T1000 (cell line): ENCODE results near the gene DENND1B.
"Not testable (repeated sequence)": the region's sequence is repeated elsewhere in the genome, so short reads cannot be mapped to it uniquely, and the experiment has no call there.

ENCODE experiments used
- DNase-seq: peaks from one replicate; lab custom pipeline; 2025; ENCODE audit warnings: mixed read lengths; lab: John Stamatoyannopoulos, UW

DENND1B gene

GRCh38 chr1:197622371-197622770 is 152.9 kb downstream of the DENND1B start:
- no peak for DNase-seq

- DNase-seq, result no peak
Observed at GRCh38 chr1:197621761-197622160, 153.5 kb downstream of the DENND1B start.

GRCh38 chr1:197620714-197621163 is 154.5 kb downstream of the DENND1B start:
- no peak for DNase-seq

GRCh38 chr1:197619008-197619640 is 156.2 kb downstream of the DENND1B start:
- no peak for DNase-seq

DNA sequence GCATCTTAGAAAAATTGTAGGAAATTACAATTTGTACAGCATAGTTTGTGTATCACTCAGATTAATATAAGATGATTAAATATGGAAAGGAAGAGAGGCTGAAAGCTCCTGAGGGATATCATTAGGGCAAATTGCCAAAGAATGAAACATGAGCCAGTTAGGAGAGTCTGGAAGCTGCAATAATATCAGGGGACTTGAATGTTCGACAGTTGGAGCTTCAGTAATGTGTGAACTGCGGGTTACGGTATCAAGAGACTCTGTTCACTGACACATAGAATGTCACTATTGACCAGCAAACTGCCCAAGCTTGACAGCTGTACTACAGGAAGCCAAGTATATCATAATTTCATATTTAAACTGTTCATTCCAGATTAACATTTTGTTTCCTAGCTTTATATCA is 157.2 kb downstream of the DENND1B start:
- no peak for DNase-seq

GRCh38 chr1:197615693-197616011 is 159.6 kb downstream of the DENND1B start:
- DNase-seq, result no peak

DNA sequence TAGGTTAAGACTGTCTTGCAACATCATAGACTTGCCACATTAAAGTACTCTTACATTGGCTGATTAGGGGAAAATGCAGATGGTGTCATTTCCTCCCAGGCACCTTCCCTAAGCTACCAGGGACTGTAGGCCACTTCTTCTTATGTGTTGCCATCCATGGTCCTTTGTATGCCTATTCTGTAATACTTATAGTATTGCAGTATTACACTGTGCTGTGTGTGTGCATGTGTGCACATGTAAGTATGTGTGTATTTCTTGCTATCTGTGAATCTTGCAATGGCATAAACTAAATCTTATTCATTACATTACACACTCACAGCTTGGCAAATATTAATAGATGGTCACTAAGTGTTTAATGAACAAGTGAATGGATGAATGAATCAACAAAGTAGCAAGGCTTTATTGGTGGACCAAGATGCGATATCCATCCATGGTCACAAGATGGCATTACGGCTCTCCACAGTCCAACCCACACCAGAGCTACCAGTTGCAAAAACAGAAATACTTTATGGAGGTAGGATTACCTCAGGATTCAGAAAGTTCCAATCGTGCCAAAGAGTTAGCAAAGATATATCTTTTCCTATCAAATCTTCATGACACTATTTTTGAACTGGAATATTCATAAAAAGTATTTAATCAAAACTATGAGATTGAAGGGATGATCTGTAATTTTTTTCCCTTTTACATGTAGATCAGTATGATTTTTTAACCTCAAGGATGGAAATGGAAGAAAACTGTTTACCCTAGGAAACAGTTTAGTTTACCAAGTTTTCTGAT is 160.2 kb downstream of the DENND1B start:
- DNase-seq, result no peak

DNA sequence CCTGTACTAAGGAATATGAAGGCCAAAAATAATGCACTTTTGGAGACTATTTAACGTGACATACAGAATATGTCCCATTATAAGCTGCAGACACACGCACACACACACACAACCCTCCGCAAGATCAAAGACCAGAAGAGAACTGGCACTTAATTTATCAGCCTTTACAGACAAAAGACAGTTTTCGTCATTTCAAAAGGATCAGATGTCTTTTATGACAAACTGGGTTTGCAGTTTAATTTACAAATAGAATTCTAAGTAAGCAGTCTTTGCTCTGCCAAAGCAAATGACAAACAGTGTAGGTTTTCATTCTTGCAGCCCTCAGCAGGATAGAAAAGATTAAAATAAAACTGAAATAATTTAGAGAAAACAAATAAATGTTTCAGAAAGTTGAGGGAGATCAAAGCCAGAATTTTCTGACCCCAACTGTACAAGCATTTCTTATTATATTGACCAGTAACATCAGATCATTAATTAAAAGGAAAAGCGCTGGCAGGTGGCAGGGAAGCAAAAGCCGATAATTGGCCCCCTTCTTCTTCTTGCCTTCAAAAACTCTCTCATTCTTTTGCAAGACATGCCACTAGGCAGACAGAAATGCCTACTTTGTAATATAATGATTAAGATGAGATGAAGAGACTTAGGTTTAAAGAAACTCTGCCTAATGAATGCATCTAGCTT is 169.0 kb downstream of the DENND1B start:
- DNase-seq, result no peak

GRCh38 chr1:197604302-197604701 is 171.0 kb downstream of the DENND1B start:
- DNase-seq, result no peak

DNA sequence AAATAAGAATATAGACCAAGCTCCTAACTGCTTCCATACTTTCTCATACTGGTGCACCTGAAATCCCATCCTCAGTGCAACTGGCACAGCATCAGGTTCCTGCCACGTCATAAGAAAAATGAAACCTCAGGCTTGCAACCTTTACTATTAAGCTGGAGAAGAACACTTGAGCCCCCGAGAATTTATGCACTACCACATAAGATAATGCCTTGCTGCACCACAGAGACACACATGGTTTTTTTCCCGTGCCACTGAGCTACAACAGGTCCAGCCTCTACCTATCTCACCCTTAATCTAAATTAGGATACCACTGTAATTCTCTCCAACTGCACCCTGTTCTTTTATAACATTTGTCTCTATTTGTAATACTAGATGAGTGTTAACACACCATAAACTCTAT is 174.5 kb downstream of the DENND1B start:
- no peak for DNase-seq

DNA sequence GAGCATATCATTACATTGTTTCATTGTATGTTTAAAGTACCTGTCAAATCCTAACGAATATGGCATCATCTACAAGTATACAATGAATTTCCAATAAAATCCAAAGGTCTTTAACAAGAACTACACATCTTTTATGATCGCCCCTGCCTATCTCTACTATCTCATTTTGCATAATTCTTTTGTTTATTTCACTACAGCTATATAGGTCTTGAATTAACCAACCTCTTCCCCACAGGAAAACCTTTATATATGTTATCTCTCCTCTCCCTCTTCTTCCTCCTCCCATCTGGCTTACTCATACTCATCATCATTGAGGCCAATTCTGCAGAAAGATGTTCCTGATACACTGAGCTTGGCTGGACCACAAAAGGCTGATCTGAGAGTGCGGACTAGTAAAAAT is 175.5 kb downstream of the DENND1B start:
- DNase-seq, result no peak

DNA sequence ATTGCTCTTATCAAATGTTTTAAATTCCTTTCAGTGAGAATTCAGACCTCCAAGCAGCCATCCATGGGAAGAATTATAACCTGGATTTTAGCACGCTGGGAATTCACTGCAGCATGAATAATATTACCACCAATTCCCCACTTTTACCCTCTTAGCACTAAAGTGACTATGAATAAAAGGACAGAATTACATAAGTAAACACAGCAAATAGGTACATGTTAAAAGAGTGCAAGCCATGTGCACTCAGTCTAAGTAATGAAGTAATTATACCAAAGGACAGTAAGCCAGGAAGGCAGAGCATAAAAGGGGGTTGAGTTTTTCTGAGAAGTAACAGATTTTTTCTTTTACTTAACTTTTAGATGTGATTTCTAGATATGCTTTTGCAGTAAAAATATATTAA is 176.3 kb downstream of the DENND1B start:
- DNase-seq, result no peak

- DNase-seq, result no peak
Observed at GRCh38 chr1:197595304-197595904, 179.9 kb downstream of the DENND1B start.

GRCh38 chr1:197590687-197591086 is 184.6 kb downstream of the DENND1B start:
- no peak for DNase-seq

- DNase-seq, result no peak
Observed at GRCh38 chr1:197585809-197586208, 189.5 kb downstream of the DENND1B start.

DNA sequence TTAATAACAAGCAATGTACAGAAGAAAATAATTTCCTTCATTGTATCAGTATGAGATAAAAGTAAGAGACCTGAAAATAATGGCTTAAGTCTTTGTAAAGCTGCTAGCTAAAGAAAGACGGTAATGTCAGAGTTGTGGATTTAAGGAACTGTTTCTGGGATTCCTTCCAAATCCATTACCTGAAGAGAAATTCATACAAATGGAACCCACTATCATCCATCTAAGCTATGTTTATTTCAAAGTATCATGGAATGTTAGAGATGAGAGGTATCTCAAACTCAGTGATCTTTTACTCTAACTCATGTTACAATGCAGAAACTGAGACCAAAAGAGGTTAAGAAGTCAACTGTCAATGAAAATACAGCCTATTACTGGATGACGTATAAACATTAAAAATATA is 197.7 kb downstream of the DENND1B start:
- DNase-seq, result no peak

DNA sequence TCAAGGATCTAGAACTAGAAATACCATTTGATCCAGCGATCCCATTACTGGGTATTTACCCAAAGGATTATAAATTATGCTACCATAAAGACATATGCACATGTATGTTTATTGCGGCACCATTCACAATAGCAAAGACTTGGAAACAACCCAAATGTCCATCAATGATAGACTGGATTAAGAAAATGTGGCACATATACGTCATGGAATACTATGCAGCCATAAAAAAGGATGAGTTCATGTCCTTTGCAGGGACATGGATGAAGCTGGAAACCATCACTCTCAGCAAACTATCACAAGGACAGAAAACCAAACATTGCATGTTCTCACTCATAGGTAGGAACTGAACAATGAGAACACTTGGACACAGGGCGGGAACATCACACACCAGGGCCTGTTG is 199.7 kb downstream of the DENND1B start:
- DNase-seq, result not testable (repeated sequence)

DNA sequence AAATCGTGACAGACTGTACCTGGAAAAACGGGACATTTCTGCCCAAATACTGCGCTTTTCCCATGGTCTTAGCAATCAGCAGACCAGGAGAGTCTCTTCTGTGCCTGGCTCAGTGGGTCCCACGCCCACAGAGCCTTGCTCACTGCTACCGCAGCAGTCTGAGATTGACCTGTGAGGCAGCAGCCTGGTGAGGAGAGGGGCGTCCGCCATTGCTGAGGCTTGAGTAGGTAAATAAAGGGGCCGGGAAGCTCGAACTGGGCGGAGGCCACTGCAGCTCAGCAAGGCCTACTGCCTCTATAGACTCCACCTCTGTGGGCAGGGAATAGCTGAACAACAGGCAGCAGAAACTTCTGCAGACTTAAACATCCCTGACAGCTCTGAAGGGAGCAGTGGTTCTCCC is 203.1 kb downstream of the DENND1B start:
- DNase-seq, result no peak

DNA sequence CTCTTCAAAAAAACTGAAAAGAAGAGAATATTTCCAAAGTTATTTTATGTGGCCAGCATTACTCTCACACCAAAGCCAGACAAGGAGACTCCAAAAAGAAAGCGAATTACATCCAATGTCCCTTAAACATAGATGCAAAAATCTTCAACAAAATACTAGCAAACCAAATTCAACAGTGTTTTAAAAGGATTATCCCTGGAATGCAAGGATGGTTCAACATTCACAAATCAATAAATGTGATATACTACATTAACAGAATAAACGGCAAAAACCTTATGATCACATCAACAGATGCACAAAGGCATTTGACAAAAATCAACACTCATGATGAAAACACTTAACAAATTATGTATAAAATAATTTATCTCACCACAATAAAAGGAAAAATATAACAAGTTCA is 207.8 kb downstream of the DENND1B start:
- DNase-seq, result no peak

- no peak for DNase-seq
Observed at GRCh38 chr1:197561041-197561440, 214.2 kb downstream of the DENND1B start.

DNA sequence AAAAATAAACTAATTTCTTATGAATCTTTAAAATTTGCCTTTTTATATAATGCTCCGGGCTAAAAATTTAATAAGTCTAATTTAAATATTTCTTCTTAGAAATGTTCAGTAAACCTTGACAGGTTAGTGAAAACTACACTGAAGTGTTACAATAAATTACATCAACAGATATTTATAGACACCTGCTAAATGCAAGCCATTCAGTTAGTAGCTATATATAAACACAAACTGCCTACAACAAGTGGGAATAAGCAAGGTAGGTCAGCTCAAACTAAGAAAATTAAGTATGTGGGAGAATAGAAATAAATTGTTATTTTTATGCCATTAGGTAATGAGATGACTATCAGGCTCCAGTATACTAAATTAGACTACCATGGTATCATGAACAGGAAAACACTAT is 215.6 kb downstream of the DENND1B start:
- DNase-seq, result no peak

DNA sequence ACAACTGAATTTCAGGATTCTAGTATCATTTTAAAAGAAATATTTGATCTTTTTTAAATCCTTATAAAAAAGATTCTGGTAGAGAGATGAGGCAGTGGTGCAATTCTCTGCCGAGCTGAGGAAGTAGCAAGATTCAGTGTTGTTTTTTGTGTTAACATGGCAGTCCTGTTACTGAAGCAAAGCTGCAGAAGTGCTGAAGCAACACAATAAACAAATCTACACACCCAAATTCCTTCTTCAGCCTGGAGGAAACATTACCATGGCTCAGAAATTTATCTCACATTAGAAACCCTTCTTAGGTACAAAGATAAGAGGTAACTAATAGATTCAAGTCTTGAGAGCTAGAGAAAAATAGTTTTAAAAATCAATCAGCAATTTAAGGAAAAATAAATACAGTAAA is 216.0 kb downstream of the DENND1B start:
- DNase-seq, result no peak

DNA sequence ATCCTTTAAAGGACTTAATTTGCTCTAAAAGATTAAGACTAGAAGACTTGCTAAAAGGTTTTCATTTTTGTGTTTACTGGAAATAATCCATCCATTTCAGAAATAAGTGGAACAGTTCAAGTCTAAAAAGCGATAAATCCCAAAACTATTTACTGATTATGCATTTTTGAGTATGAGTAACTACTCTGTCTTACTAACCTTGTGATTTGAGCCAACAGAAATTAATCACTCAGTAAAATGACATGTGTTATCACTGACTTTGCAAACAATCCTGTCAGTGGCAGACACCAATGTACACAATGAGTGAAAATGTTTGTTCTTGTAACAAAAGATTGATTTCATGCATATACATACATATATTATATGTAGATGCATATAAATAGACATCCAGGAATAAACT is 218.0 kb downstream of the DENND1B start:
- no peak for DNase-seq
